HS-5 (cell line): ENCODE data around the gene PGA4.
"Not testable (repeated sequence)": the region's sequence is repeated elsewhere in the genome, so short reads cannot be mapped to it uniquely, and the experiment has no call there.

Experiments used
- DNase-seq: peaks from one replicate; pipeline ENCODE4 v3.0.0-alpha.2; 2012; ENCODE audit warnings: low read depth

PGA4 gene

GRCh38 chr11:61204502-61205059 is 17.6 kb upstream of the PGA4 start:
- DNase-seq, result not testable (repeated sequence)

GRCh38 chr11:61207636-61208310 is 14.4 kb upstream of the PGA4 start:
- not testable (repeated sequence) for DNase-seq

- not testable (repeated sequence) for DNase-seq
These were observed 11.5 kb upstream of the PGA4 start for GRCh38 chr11:61210629-61211028.

- not testable (repeated sequence) for DNase-seq
These were observed 10.7 kb upstream of the PGA4 start for GRCh38 chr11:61211327-61211952.

GRCh38 chr11:61212202-61212601 is 9.9 kb upstream of the PGA4 start:
- not testable (repeated sequence) for DNase-seq

- not testable (repeated sequence) for DNase-seq
These were observed 8.3 kb upstream of the PGA4 start for GRCh38 chr11:61213711-61214324.

- DNase-seq, result not testable (repeated sequence)
These were observed 3.8 kb upstream of the PGA4 start for GRCh38 chr11:61218306-61218705.

- DNase-seq, result not testable (repeated sequence)
These were observed 3.1 kb upstream of the PGA4 start for GRCh38 chr11:61219016-61219415.

- not testable (repeated sequence) for DNase-seq
These were observed 545 bp downstream of the PGA4 start for GRCh38 chr11:61222692-61223091.

GRCh38 chr11:61226457-61227137 is 4.5 kb downstream of the PGA4 start:
- not testable (repeated sequence) for DNase-seq

- DNase-seq, result not testable (repeated sequence)
These were observed 7.3 kb downstream of the PGA4 start for GRCh38 chr11:61229458-61229857.

GRCh38 chr11:61231033-61231432 is 8.9 kb downstream of the PGA4 start:
- not testable (repeated sequence) for DNase-seq

- not testable (repeated sequence) for DNase-seq
These were observed 9.4 kb downstream of the PGA4 start for GRCh38 chr11:61231585-61231984.

GRCh38 chr11:61232548-61233145 is 10.5 kb downstream of the PGA4 start:
- not testable (repeated sequence) for DNase-seq

GRCh38 chr11:61237130-61237529 is 15.0 kb downstream of the PGA4 start:
- DNase-seq, result not testable (repeated sequence)

- not testable (repeated sequence) for DNase-seq
These were observed 18.1 kb downstream of the PGA4 start for GRCh38 chr11:61240288-61240687.

- DNase-seq, result not testable (repeated sequence)
These were observed 18.7 kb downstream of the PGA4 start, which contains the start of gene PGA5 for GRCh38 chr11:61240875-61241274. PGA5 (plus strand) TSS chr11:61241175; CDS start chr11:61241227, 52 bp downstream.

GRCh38 chr11:61241526-61241925 is 19.4 kb downstream of the PGA4 start:
- DNase-seq, result not testable (repeated sequence)

GRCh38 chr11:61245284-61245964 is 23.3 kb downstream of the PGA4 start:
- not testable (repeated sequence) for DNase-seq

GRCh38 chr11:61248071-61248470 is 25.9 kb downstream of the PGA4 start:
- DNase-seq, result not testable (repeated sequence)

GRCh38 chr11:61249201-61249600 is 27.1 kb downstream of the PGA4 start:
- not testable (repeated sequence) for DNase-seq
